ENCODE results near the gene VAC14. TPM values are rescaled to one million over a fixed set of nuclear protein-coding genes. Genes with fewer than 3 reads are reported as not detected.
A peak's percentile ranks its signal among the peaks of the same experiment; 100 is the strongest.

Gene VAC14
- total and polyA plus RNA-seq, 2 experiments from 2014 or later: 62.8 to 63.9 TPM

DNA sequence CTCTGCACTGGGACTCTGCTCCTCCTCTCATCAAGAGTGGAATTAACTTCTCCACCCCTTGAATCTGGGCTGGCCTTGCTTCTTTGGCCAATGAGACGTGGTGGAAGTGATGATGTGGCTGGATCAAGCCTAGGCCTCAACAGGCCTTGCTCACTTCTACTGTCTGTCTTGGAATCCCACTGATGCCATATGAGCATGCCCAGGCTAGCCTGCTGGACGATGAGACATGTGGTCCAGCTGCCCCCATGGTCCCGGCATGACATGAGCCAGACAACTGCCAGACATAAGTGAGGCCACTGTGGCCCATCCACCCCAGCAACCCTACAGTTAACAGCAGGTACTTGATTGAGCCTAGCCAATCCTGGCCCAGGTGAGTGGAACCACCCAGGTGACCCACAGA lies 18.7 kb downstream of the VAC14 start:
- Histone ChIP-seq H3K9me3 (ENCODE audit: low read depth) (no peaks in the 10 kb centered on the region), H3K4me1 (ENCODE audit: low read depth) (no peaks in the 10 kb centered on the region), H3K4me3 (no peak overlapping the region), H3K36me3 (peaks cover 29% of the 10 kb centered on the region), H3K27me3 (no peaks in the 10 kb centered on the region), H3K27ac (no peak overlapping the region)
- no peak for DNase-seq (ENCODE audit: low read depth in 1 of 2, low spot score in 1 of 2)
- TF ChIP-seq, protein P1, sequence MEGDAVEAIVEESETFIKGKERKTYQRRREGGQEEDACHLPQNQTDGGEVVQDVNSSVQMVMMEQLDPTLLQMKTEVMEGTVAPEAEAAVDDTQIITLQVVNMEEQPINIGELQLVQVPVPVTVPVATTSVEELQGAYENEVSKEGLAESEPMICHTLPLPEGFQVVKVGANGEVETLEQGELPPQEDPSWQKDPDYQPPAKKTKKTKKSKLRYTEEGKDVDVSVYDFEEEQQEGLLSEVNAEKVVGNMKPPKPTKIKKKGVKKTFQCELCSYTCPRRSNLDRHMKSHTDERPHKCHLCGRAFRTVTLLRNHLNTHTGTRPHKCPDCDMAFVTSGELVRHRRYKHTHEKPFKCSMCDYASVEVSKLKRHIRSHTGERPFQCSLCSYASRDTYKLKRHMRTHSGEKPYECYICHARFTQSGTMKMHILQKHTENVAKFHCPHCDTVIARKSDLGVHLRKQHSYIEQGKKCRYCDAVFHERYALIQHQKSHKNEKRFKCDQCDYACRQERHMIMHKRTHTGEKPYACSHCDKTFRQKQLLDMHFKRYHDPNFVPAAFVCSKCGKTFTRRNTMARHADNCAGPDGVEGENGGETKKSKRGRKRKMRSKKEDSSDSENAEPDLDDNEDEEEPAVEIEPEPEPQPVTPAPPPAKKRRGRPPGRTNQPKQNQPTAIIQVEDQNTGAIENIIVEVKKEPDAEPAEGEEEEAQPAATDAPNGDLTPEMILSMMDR (IDR thresholded peaks at IDR 0.05; ENCODE audit: low read depth, low read length): no peak

DNA sequence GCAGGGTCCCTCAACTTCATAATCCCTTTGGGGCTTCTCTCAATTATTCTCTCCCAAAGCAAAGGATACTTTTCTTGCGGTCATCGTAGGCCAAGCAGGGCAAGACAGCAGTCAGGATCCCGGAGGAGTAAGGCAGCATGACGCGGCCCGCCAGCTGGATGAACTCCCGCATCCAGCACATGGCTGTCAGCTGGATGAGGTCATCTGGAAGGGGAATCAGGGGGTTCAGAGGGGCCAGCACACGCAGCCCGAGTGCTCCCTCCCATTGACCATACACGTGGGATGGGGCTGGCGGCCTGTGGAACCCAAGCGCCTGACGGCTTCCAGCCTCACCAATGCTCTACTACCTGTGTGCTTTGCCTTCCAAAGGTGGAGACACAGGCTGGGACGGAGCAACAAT lies 19.2 kb downstream of the VAC14 start:
- peaks cover 29% of the 10 kb centered on the region for H3K36me3 ChIP-seq

DNA sequence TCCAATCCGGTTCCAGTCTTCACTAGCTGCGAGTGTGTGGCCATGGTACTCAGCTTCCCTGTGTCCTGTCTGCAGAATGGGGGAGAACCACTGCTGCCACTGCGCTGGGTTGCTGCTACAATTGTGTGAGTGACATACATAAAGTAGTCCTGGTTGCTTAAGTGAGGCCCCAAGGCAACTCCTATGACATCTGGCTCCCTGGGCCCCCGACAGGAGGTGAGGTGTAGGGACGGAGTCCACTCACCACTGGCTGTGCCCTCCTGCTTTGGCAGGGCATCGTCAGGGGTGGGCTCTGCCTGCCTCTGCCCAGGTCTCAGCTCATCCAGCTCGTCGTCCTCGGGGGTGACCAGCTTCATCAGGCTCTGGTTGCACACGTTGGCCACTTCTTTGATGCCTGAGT lies 20.4 kb downstream of the VAC14 start:
- Histone ChIP-seq H3K4me1 (ENCODE audit: low read depth) (no peaks in the 10 kb centered on the region), H3K27me3 (no peaks in the 10 kb centered on the region), H3K27ac (no peak overlapping the region), H3K9me3 (ENCODE audit: low read depth) (no peaks in the 10 kb centered on the region), H3K36me3 (peaks cover 29% of the 10 kb centered on the region), H3K4me3 (no peak overlapping the region)
- DNase-seq (ENCODE audit: low read depth in 1 of 2, low spot score in 1 of 2): no peak
- TF ChIP-seq, protein P1 (IDR thresholded peaks at IDR 0.05; ENCODE audit: low read depth, low read length): no peak

More for the DNA sequence above, 19.2 kb downstream of the VAC14 start:
- Histone ChIP-seq H3K27ac (no peak overlapping the region), H3K27me3 (no peaks in the 10 kb centered on the region), H3K4me1 (ENCODE audit: low read depth) (no peaks in the 10 kb centered on the region), H3K4me3 (no peak overlapping the region), H3K9me3 (ENCODE audit: low read depth) (no peaks in the 10 kb centered on the region)
- TF ChIP-seq, protein P1 (IDR thresholded peaks at IDR 0.05; ENCODE audit: low read depth, low read length): no peak
- no peak for DNase-seq (ENCODE audit: low read depth in 1 of 2, low spot score in 1 of 2)

DNA sequence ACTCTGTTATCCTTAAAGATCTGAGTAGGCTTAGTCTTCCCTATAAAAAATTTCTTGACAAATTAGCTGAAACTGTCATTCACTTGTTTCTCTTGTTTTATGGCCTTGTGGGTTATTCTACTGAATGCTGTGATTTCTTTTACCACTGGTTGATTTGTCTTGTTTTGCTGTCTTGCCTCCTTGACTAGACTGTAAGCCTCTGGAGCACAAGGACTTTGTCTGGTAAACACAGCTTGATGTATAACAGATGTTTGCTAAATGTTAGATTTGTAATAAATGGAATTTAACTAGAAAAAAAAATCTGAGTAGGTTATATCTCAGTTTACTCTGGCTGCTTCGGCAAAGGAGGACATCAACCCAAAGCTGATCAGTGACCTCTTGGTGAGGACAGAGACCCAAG lies 21.6 kb downstream of the VAC14 start:
- Histone ChIP-seq H3K27ac (peak overlapping the region; percentile 90), H3K36me3 (peaks cover 26% of the 10 kb centered on the region)
- no peak for DNase-seq (ENCODE audit: low read depth in 1 of 2, low spot score in 1 of 2)

DNA sequence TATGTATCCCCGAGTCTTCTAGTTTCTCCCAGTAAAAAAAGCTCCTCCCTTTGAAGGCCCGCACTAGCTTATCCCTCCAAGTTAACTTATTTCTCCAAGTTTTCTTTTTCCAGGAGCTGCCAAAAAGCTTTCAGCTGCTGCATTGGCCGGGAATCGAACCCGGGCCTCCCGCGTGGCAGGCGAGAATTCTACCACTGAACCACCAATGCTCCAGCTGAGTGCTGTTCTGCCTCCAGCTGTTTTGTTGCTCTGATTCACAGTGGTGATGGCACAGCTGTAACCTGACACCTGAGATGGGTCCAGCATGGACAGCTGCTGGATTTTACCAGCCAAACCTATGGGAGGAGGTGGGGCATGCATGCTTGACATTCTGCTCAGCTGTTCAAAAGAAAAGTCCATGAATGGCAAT lies 22.1 kb downstream of the VAC14 start:
- H3K4me1 ChIP-seq (ENCODE audit: low read depth): no peaks in the 10 kb centered on the region

More for the DNA sequence above, 21.6 kb downstream of the VAC14 start:
- TF ChIP-seq, protein P1 (IDR thresholded peaks at IDR 0.05; ENCODE audit: low read depth, low read length): no peak
- no peak overlapping the region for H3K4me3 ChIP-seq
- H3K27me3 ChIP-seq: no peaks in the 10 kb centered on the region
- no peaks in the 10 kb centered on the region for H3K9me3 ChIP-seq (ENCODE audit: low read depth)
- no peaks in the 10 kb centered on the region for H3K4me1 ChIP-seq (ENCODE audit: low read depth)

More for the DNA sequence above, 22.1 kb downstream of the VAC14 start:
- H3K4me3 ChIP-seq: no peak overlapping the region
- peaks cover 26% of the 10 kb centered on the region for H3K36me3 ChIP-seq
- peak; percentile 77 to 86 for DNase-seq (ENCODE audit: low read depth in 1 of 2, low spot score in 1 of 2)
- H3K27ac ChIP-seq: peak overlapping the region; percentile 90
- TF ChIP-seq, protein P1 (IDR thresholded peaks at IDR 0.05; ENCODE audit: low read depth, low read length): no peak
- H3K27me3 ChIP-seq: no peaks in the 10 kb centered on the region
- H3K9me3 ChIP-seq (ENCODE audit: low read depth): no peaks in the 10 kb centered on the region

All from cardiac muscle cell (in vitro differentiated cells and primary cell).